K562 (cell line): ENCODE data around the gene PACSIN3. TPM values are rescaled to one million over a fixed set of nuclear protein-coding genes. Genes with fewer than 3 reads are reported as not detected.
A peak's percentile ranks its signal among the peaks of the same experiment; 100 is the strongest.

Experiments
- BHLHE40 ChIP-seq: IDR thresholded peaks from 2 replicates; pipeline ENCODE4 v1.6.1; 2011; ENCODE audit warnings: low read length, improper control_type of control experiment
- BRD4 ChIP-seq: fragments of 200-600 bp; sonication (generic); IDR thresholded peaks from 2 replicates; pipeline ENCODE4 v1.6.1; 2017; ENCODE audit warnings: inconsistent platforms
- CBFA2T3 ChIP-seq: fragments of 450-650 bp; IDR thresholded peaks from 2 replicates; pipeline ENCODE4 v1.6.1; 2017
- CC2D1A ChIP-seq: fragments of 450-650 bp; IDR thresholded peaks from 2 replicates; pipeline ENCODE4 v1.6.1; 2017; ENCODE audit warnings: mild to moderate bottlenecking
- E4F1 ChIP-seq: fragments of 250-450 bp; sonication (Bioruptor Pico); IDR thresholded peaks from 2 replicates; pipeline ENCODE4 v1.5.0; 2021; ENCODE audit warnings: mild to moderate bottlenecking, borderline replicate concordance
- ELF4 ChIP-seq: fragments of 450-650 bp; formaldehyde crosslinking; IDR thresholded peaks from 2 replicates; pipeline ENCODE4 v1.4.0; 2022; ENCODE audit warnings: missing genetic modification characterization
- EWSR1 ChIP-seq: fragments of 450-650 bp; IDR thresholded peaks from 2 replicates; pipeline ENCODE4 v1.6.1; 2018; ENCODE audit warnings: borderline replicate concordance, mild to moderate bottlenecking, low read depth, moderate library complexity; ENCODE audit not compliant: partially characterized antibody
- KAT8 ChIP-seq: fragments of 450-650 bp; IDR thresholded peaks from 2 replicates; pipeline ENCODE4 v1.6.1; 2016; ENCODE audit warnings: low read depth, mild to moderate bottlenecking
- MAZ ChIP-seq, 2 experiments: fragments of 450-650 bp in 1 of 2; sonication (generic) in 1 of 2; formaldehyde crosslinking; IDR thresholded peaks in 1 of 2; conservative IDR thresholded peaks in 1 of 2; 2 replicates each; pipeline versions ENCODE4 v1.4.0 to v1.5.0; 2020; ENCODE audit warnings: mild to moderate bottlenecking in 1 of 2, missing genetic modification reagents in 1 of 2
- MBD2 ChIP-seq: sonication (generic); IDR thresholded peaks from 2 replicates; pipeline ENCODE4 v1.6.1; 2016; ENCODE audit warnings: low read depth, borderline replicate concordance
- PATZ1 ChIP-seq: fragments of 250-450 bp; sonication (Bioruptor Pico); IDR thresholded peaks from 2 replicates; pipeline ENCODE4 v1.5.0; 2020; ENCODE audit warnings: mild to moderate bottlenecking, borderline replicate concordance
- POLR2H ChIP-seq: IDR thresholded peaks from 2 replicates; pipeline ENCODE4 v1.6.1; 2016; ENCODE audit warnings: missing genetic modification characterization, low read depth, mild to moderate bottlenecking, control low read depth, missing compliant biosample characterization, moderate library complexity
- RAD21 ChIP-seq, 2 experiments: fragments of 250-450 bp in 1 of 2; fragments of 450-650 bp in 1 of 2; sonication (Bioruptor Pico) in 1 of 2; formaldehyde crosslinking in 1 of 2; IDR thresholded peaks in 1 of 2; conservative IDR thresholded peaks in 1 of 2; 2 replicates each; pipeline versions ENCODE4 v1.4.0 to v1.8.0; 2020 to 2022; ENCODE audit warnings: mild to moderate bottlenecking in 2 of 2, moderate library complexity in 1 of 2
- SIN3A ChIP-seq, 2 experiments: fragments of 150-350 bp in 1 of 2; IDR thresholded peaks; 2 replicates each; pipeline ENCODE4 v1.6.1; 2011 to 2016; ENCODE audit warnings: borderline replicate concordance in 2 of 2, low read depth in 2 of 2, low read length in 2 of 2, mild to moderate bottlenecking in 2 of 2, moderate library complexity in 2 of 2; ENCODE audit not compliant: control insufficient read depth in 1 of 2
- SIN3B ChIP-seq: fragments of 450-650 bp; IDR thresholded peaks from 2 replicates; pipeline ENCODE4 v1.6.1; 2017; ENCODE audit warnings: low read depth, mild to moderate bottlenecking, moderate library complexity
- SMAD3 ChIP-seq: fragments of 450-650 bp; formaldehyde crosslinking; conservative IDR thresholded peaks from 2 replicates; pipeline ENCODE4 v1.4.0; 2020; ENCODE audit warnings: mild to moderate bottlenecking
- SUPT5H ChIP-seq: fragments of 450-650 bp; IDR thresholded peaks from 2 replicates; pipeline ENCODE4 v1.6.1; 2016
- ZNF134 ChIP-seq: fragments of 250-450 bp; sonication (Bioruptor Pico); conservative IDR thresholded peaks from 2 replicates; pipeline ENCODE4 v1.4.0; 2020
- ZNF77 ChIP-seq: fragments of 250-450 bp; sonication (Bioruptor Pico); IDR thresholded peaks from 2 replicates; pipeline ENCODE4 v1.5.0; 2020
- ZSCAN32 ChIP-seq: fragments of 450-650 bp; formaldehyde crosslinking; IDR thresholded peaks from 2 replicates; pipeline ENCODE4 v1.4.0; 2020; ENCODE audit warnings: mild to moderate bottlenecking, moderate library complexity
- polyA plus RNA-seq, 8 experiments: library from polyadenylated mRNA; depleted of rRNA in 4 of 8; stranded (reverse) in 5 of 8; unstranded in 3 of 8; fragments of >200 nt; fragmentation: Nextera tagmentation in 2 of 8; fragmentation: Illumina TruSeq in 1 of 8; extraction: Ambion mirVana in 2 of 8; extraction: Trizol in 1 of 8; gene quantifications; 2 replicates each; pipeline versions ENCODE4 v1.2.1 to v1.2.3, GENCODE V29; 2011 to 2014; ENCODE audit warnings: inconsistent platforms in 1 of 8, missing spikeins in 1 of 8
- total RNA-seq, 7 experiments: library from RNA; depleted of rRNA in 6 of 7; stranded (reverse); fragments of >200 nt in 6 of 7; fragmentation: Illumina TruSeq in 2 of 7; extraction: Trizol in 2 of 7; gene quantifications; 2 replicates each; pipeline versions ENCODE4 v1.2.1 to v1.2.3, GENCODE V29; 2011 to 2021; ENCODE audit warnings: low replicate concordance in 1 of 7
- TF ChIP-seq, protein P1 (sequence below), 2 experiments: fragments of 450-650 bp in 1 of 2; sonication (generic) in 1 of 2; formaldehyde crosslinking in 1 of 2; IDR thresholded peaks in 1 of 2; conservative IDR thresholded peaks in 1 of 2; 2 replicates each; pipeline versions ENCODE4 v1.6.1 to v1.8.1; 2016 to 2023; ENCODE audit warnings: mild to moderate bottlenecking in 2 of 2, moderate library complexity in 2 of 2, inconsistent platforms in 1 of 2, missing genetic modification reagents in 1 of 2

Gene PACSIN3
- total and polyA plus RNA-seq, 9 of the 15 experiments (the other 6 are each of a cell fraction or from before 2014, with no cell fraction given): 0.13 to 18.1 (median 7.1) TPM

DNA sequence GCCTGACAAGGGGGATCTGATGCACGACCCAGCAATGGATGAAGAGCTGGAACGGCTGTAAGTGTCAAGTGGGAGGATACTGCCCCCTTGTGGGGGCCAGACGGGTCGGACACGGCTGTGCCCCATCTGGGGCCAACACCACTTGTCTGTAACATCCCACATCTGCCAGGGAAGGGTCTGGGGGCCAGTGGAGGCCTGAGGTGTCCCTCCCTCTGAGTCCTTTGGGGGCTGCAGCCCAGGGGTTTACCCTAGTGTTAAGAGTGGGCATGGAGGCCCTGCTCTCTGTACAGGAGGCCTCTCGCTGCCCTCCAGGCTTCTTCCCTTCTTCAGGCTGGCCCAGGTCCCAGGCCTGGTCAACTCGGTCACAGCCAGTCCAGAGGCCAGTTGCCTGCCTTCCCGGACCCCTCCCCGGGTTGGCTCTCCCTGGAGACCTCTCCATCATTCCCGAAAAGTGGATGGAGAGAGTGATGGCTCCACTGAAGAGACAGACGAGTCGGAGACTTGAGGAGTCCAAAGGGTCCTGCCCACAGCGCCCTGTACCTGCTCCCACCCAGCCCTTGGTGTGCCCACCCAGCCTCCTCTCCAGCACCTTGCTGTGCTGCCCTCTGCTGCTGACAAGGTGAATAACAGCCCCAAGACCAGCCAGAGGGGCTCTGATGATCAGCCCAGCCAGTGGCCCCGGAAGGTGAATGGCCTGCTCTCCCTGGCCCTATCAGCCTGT lies 24.9 kb downstream of the PACSIN3 start (continued):
- TF ChIP-seq EWSR1: no peak
- TF ChIP-seq E4F1 (CRISPR knock-in tag): no peak
- TF ChIP-seq, protein P1, sequence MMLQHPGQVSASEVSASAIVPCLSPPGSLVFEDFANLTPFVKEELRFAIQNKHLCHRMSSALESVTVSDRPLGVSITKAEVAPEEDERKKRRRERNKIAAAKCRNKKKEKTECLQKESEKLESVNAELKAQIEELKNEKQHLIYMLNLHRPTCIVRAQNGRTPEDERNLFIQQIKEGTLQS (IDR thresholded peaks at IDR 0.05): no peak
- TF ChIP-seq, protein P1 (CRISPR knock-in tag; conservative IDR thresholded peaks at IDR 0.05): no peak
- 0 out of 2 replicates have a peak, but pooled peaks have one; percentile 28 for TF ChIP-seq SIN3B
- TF ChIP-seq CC2D1A: 0 out of 2 replicates have a peak, but pooled peaks have one; percentile 22
- no peak for TF ChIP-seq ZSCAN32 (CRISPR knock-in tag)
- no peak for TF ChIP-seq ZNF134 (CRISPR knock-in tag)
- TF ChIP-seq BRD4: no peak
- no peak for TF ChIP-seq KAT8
- no peak for TF ChIP-seq PATZ1
- TF ChIP-seq BHLHE40: no peak
- TF ChIP-seq MBD2: no peak
- TF ChIP-seq SMAD3 (CRISPR knock-in tag): no peak
- peak in 1 of 2 experiments; percentile 16; a peak in 2 of 4 replicates for TF ChIP-seq MAZ (CRISPR knock-in tag; conservative IDR thresholded peaks at IDR 0.05 in 1 of 2, IDR thresholded peaks at IDR 0.05 in 1 of 2)
- TF ChIP-seq ELF4 (CRISPR knock-in tag): no peak
- TF ChIP-seq RAD21 (CRISPR knock-in tag; conservative IDR thresholded peaks at IDR 0.05 in 1 of 2, IDR thresholded peaks at IDR 0.05 in 1 of 2): peak; percentile 57 to 80
- no peak for TF ChIP-seq POLR2H
- peak; percentile 12; the same call in 1 of the 2 replicates for TF ChIP-seq SUPT5H
- no peak for TF ChIP-seq CBFA2T3
- TF ChIP-seq ZNF77 (CRISPR knock-in tag): no peak
- no peak for TF ChIP-seq SIN3A (IDR thresholded peaks at IDR 0.05; ENCODE audit: borderline replicate concordance in 2 of 2, control insufficient read depth in 1 of 2, low read depth in 2 of 2, low read length in 2 of 2)
